K562 (cell line): ENCODE data around the gene SLC5A5. TPM values are rescaled to one million over a fixed set of nuclear protein-coding genes. Genes with fewer than 3 reads are reported as not detected.

Experiments used
- CHD2 ChIP-seq: IDR thresholded peaks from 2 replicates; pipeline ENCODE4 v1.6.1; 2011; ENCODE audit warnings: low read depth, low read length
- CTBP1 ChIP-seq: fragments of 450-650 bp; IDR thresholded peaks from 2 replicates; pipeline ENCODE4 v1.6.1; 2016; ENCODE audit warnings: borderline replicate concordance
- E2F3 ChIP-seq: fragments of 250-450 bp; sonication (Bioruptor Pico); IDR thresholded peaks from 2 replicates; pipeline ENCODE4 v1.4.0; 2020; ENCODE audit warnings: mild to moderate bottlenecking
- ELF1 ChIP-seq: fragments of 200-800 bp; sonication (Bioruptor generic); IDR thresholded peaks from 2 replicates; pipeline ENCODE4 v1.6.1; 2016; ENCODE audit warnings: missing genetic modification characterization, missing compliant biosample characterization
- EP400 ChIP-seq: fragments of 450-650 bp; IDR thresholded peaks from 2 replicates; pipeline ENCODE4 v1.6.1; 2017; ENCODE audit warnings: antibody characterized with exemption, mild to moderate bottlenecking, moderate library complexity
- FOXK2 ChIP-seq, 2 experiments: fragments of 450-650 bp; IDR thresholded peaks in 1 of 2; conservative IDR thresholded peaks in 1 of 2; 2 replicates each; pipeline ENCODE4 v1.6.1; 2016; ENCODE audit warnings: low read depth in 2 of 2, mild to moderate bottlenecking in 1 of 2
- GTF2F1 ChIP-seq: IDR thresholded peaks from 2 replicates; pipeline ENCODE4 v1.6.1; 2011; ENCODE audit warnings: low read depth, low read length, improper control_type of control experiment
- HDGF ChIP-seq: fragments of 450-650 bp; IDR thresholded peaks from 2 replicates; pipeline ENCODE4 v1.6.1; 2016
- HNRNPK ChIP-seq: fragments of 200-400 bp; formaldehyde crosslinking; IDR thresholded peaks from one replicate; pipeline ENCODE4 v1.6.1; 2018; ENCODE audit warnings: mild to moderate bottlenecking, low read depth, low read length; ENCODE audit not compliant: poor library complexity, severe bottlenecking
- KLF1 ChIP-seq: fragments of 450-650 bp; IDR thresholded peaks from 2 replicates; pipeline ENCODE4 v1.6.1; 2016; ENCODE audit warnings: missing genetic modification characterization, missing compliant biosample characterization
- SREBF2 ChIP-seq: sonication (generic); formaldehyde crosslinking; IDR thresholded peaks from 2 replicates; pipeline ENCODE4 v1.4.0; 2020; ENCODE audit warnings: mild to moderate bottlenecking, missing genetic modification reagents
- TAF15 ChIP-seq: fragments of 200-400 bp; formaldehyde crosslinking; IDR thresholded peaks from 2 replicates; pipeline ENCODE4 v1.6.1; 2017; ENCODE audit warnings: mild to moderate bottlenecking, low read depth, low read length, moderate library complexity
- ZFX ChIP-seq: sonication (generic); formaldehyde crosslinking; IDR thresholded peaks from 2 replicates; pipeline ENCODE4 v1.8.0; 2022; ENCODE audit warnings: mild to moderate bottlenecking, missing genetic modification reagents, moderate library complexity
- ZNF12 ChIP-seq: sonication (generic); formaldehyde crosslinking; IDR thresholded peaks from 2 replicates; pipeline ENCODE4 v1.4.0; 2020; ENCODE audit warnings: mild to moderate bottlenecking, missing genetic modification reagents
- ZNF217 ChIP-seq: sonication (generic); formaldehyde crosslinking; IDR thresholded peaks from 2 replicates; pipeline ENCODE4 v1.8.0; 2022; ENCODE audit warnings: mild to moderate bottlenecking, missing genetic modification reagents
- ZNF253 ChIP-seq: fragments of 250-450 bp; sonication (Bioruptor Pico); conservative IDR thresholded peaks from 2 replicates; pipeline ENCODE4 v1.6.1; 2021; ENCODE audit warnings: mild to moderate bottlenecking
- ZNF274 ChIP-seq: IDR thresholded peaks from 2 replicates; pipeline ENCODE4 v1.6.1; 2011; ENCODE audit warnings: low read depth, mild to moderate bottlenecking, low read length, moderate library complexity, borderline replicate concordance
- ZNF57 ChIP-seq: fragments of 450-650 bp; formaldehyde crosslinking; IDR thresholded peaks from 2 replicates; pipeline ENCODE4 v1.4.0; 2020; ENCODE audit warnings: mild to moderate bottlenecking, moderate library complexity
- ZNF583 ChIP-seq: fragments of 250-450 bp; sonication (Bioruptor Pico); IDR thresholded peaks from 2 replicates; pipeline ENCODE4 v1.4.0; 2020
- polyA plus RNA-seq, 8 experiments: library from polyadenylated mRNA; depleted of rRNA in 4 of 8; stranded (reverse) in 5 of 8; unstranded in 3 of 8; fragments of >200 nt; fragmentation: Nextera tagmentation in 2 of 8; fragmentation: Illumina TruSeq in 1 of 8; extraction: Ambion mirVana in 2 of 8; extraction: Trizol in 1 of 8; gene quantifications; 2 replicates each; pipeline versions ENCODE4 v1.2.1 to v1.2.3, GENCODE V29; 2011 to 2014; ENCODE audit warnings: inconsistent platforms in 1 of 8, missing spikeins in 1 of 8
- total RNA-seq, 7 experiments: library from RNA; depleted of rRNA in 6 of 7; stranded (reverse); fragments of >200 nt in 6 of 7; fragmentation: Illumina TruSeq in 2 of 7; extraction: Trizol in 2 of 7; gene quantifications; 2 replicates each; pipeline versions ENCODE4 v1.2.1 to v1.2.3, GENCODE V29; 2011 to 2021; ENCODE audit warnings: low replicate concordance in 1 of 7
- TF ChIP-seq, protein P1 (sequence below), 2 experiments: fragments of 450-650 bp in 1 of 2; IDR thresholded peaks; 2 replicates each; pipeline ENCODE4 v1.6.1; 2011 to 2017; ENCODE audit warnings: low read depth in 2 of 2, antibody characterized with exemption in 1 of 2, borderline replicate concordance in 1 of 2, low read length in 1 of 2, mild to moderate bottlenecking in 1 of 2, mixed read lengths in 1 of 2; ENCODE audit not compliant: control insufficient read depth in 1 of 2
- TF ChIP-seq, protein P2 (sequence below): sonication (generic); formaldehyde crosslinking; IDR thresholded peaks from 2 replicates; pipeline ENCODE4 v1.8.0; 2023; ENCODE audit warnings: mild to moderate bottlenecking, missing genetic modification reagents
- TF ChIP-seq, protein P3 (sequence below): conservative IDR thresholded peaks from 2 replicates; pipeline ENCODE4 v1.6.1; 2011; ENCODE audit warnings: low read depth, mild to moderate bottlenecking, low read length; ENCODE audit not compliant: control insufficient read depth

Gene SLC5A5
- total and polyA plus RNA-seq, 9 of the 15 experiments (the other 6 are each of a cell fraction or from before 2014, with no cell fraction given): 0.10 to 0.73 (median 0.23) TPM

DNA sequence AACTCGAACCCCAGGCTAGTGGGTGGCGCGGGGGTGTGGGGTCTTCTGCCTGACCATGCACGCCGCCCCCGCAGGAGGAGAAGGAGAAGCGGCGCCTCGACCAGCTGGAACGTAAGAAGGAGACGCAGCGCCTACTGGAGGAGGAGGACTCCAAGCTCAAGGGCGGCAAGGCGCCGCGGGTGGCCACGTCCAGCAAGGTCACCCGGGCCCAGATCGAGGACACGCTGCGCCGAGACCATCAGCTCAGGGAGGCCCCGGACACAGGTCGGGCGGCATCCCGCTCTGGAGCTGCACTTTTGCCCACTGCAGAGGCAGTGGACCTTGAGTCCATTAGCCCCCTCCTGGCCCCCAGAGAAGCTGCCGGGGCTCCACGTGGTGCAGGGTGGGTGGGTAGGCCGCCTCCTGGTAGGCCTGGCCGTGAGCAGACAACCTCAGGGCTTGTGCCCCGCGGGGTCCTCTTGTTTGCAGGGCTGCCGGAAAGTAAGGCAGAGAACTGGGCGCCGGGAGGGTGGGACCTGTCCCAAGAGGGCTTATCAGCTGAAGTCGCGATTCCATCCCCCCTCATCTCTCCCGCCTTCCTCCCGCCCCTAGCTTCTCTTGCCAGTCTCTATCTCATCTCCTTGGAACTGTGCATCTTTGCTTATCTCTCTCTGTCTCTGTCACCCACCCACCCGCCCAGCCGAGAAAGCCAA is 71.0 kb downstream of the SLC5A5 start (continued):
- TF ChIP-seq, protein P1, sequence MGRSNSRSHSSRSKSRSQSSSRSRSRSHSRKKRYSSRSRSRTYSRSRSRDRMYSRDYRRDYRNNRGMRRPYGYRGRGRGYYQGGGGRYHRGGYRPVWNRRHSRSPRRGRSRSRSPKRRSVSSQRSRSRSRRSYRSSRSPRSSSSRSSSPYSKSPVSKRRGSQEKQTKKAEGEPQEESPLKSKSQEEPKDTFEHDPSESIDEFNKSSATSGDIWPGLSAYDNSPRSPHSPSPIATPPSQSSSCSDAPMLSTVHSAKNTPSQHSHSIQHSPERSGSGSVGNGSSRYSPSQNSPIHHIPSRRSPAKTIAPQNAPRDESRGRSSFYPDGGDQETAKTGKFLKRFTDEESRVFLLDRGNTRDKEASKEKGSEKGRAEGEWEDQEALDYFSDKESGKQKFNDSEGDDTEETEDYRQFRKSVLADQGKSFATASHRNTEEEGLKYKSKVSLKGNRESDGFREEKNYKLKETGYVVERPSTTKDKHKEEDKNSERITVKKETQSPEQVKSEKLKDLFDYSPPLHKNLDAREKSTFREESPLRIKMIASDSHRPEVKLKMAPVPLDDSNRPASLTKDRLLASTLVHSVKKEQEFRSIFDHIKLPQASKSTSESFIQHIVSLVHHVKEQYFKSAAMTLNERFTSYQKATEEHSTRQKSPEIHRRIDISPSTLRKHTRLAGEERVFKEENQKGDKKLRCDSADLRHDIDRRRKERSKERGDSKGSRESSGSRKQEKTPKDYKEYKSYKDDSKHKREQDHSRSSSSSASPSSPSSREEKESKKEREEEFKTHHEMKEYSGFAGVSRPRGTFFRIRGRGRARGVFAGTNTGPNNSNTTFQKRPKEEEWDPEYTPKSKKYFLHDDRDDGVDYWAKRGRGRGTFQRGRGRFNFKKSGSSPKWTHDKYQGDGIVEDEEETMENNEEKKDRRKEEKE (IDR thresholded peaks at IDR 0.05; ENCODE audit: borderline replicate concordance in 1 of 2, control insufficient read depth in 1 of 2, low read depth in 2 of 2, low read length in 1 of 2): no peak
- no peak for TF ChIP-seq FOXK2 (conservative IDR thresholded peaks at IDR 0.05 in 1 of 2, IDR thresholded peaks at IDR 0.05 in 1 of 2; ENCODE audit: low read depth in 2 of 2)
- TF ChIP-seq KLF1 (tag): no peak
- TF ChIP-seq, protein P2, sequence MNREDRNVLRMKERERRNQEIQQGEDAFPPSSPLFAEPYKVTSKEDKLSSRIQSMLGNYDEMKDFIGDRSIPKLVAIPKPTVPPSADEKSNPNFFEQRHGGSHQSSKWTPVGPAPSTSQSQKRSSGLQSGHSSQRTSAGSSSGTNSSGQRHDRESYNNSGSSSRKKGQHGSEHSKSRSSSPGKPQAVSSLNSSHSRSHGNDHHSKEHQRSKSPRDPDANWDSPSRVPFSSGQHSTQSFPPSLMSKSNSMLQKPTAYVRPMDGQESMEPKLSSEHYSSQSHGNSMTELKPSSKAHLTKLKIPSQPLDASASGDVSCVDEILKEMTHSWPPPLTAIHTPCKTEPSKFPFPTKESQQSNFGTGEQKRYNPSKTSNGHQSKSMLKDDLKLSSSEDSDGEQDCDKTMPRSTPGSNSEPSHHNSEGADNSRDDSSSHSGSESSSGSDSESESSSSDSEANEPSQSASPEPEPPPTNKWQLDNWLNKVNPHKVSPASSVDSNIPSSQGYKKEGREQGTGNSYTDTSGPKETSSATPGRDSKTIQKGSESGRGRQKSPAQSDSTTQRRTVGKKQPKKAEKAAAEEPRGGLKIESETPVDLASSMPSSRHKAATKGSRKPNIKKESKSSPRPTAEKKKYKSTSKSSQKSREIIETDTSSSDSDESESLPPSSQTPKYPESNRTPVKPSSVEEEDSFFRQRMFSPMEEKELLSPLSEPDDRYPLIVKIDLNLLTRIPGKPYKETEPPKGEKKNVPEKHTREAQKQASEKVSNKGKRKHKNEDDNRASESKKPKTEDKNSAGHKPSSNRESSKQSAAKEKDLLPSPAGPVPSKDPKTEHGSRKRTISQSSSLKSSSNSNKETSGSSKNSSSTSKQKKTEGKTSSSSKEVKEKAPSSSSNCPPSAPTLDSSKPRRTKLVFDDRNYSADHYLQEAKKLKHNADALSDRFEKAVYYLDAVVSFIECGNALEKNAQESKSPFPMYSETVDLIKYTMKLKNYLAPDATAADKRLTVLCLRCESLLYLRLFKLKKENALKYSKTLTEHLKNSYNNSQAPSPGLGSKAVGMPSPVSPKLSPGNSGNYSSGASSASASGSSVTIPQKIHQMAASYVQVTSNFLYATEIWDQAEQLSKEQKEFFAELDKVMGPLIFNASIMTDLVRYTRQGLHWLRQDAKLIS: no peak
- no peak for TF ChIP-seq ZNF253 (CRISPR knock-in tag)
- TF ChIP-seq ZNF274: no peak
- TF ChIP-seq ZNF57 (CRISPR knock-in tag): no peak
- peak; percentile 63; the same call in 1 of the 2 replicates for TF ChIP-seq ZFX (CRISPR knock-in tag)
- peak; percentile 62 for TF ChIP-seq ZNF583
- no peak for TF ChIP-seq ZNF12
- TF ChIP-seq E2F3 (CRISPR knock-in tag): 0 out of 2 replicates have a peak, but pooled peaks have one; percentile 34
- TF ChIP-seq, protein P3, sequence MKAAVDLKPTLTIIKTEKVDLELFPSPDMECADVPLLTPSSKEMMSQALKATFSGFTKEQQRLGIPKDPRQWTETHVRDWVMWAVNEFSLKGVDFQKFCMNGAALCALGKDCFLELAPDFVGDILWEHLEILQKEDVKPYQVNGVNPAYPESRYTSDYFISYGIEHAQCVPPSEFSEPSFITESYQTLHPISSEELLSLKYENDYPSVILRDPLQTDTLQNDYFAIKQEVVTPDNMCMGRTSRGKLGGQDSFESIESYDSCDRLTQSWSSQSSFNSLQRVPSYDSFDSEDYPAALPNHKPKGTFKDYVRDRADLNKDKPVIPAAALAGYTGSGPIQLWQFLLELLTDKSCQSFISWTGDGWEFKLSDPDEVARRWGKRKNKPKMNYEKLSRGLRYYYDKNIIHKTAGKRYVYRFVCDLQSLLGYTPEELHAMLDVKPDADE: no peak
- no peak for TF ChIP-seq ELF1 (tag)
- no peak for TF ChIP-seq TAF15
- no peak for TF ChIP-seq ZNF217 (CRISPR knock-in tag)
- no peak for TF ChIP-seq SREBF2
- TF ChIP-seq GTF2F1: no peak
- TF ChIP-seq HDGF: peak; percentile 61; the same call in 1 of the 2 replicates
- TF ChIP-seq EP400: peak; percentile 89
- TF ChIP-seq CTBP1: peak; percentile 56
- no peak for TF ChIP-seq CHD2
- no peak for TF ChIP-seq HNRNPK
